Measurements from ENCODE around the gene WDR77. TPM values are rescaled to one million over a fixed set of nuclear protein-coding genes. Genes with fewer than 3 reads are reported as not detected.

The WDR77 gene
- total and polyA plus RNA-seq, 2 of the 13 experiments (the other 11 are each of a cell fraction or from before 2014, with no cell fraction given) = 90.6 to 108 TPM

- no peak for TF ChIP-seq ZMYM2 (CRISPR knock-in tag; IDR thresholded peaks at IDR 0.05)
- TF ChIP-seq ZNF607 (CRISPR knock-in tag; IDR thresholded peaks at IDR 0.05; ENCODE audit: borderline replicate concordance) = no peak
- TF ChIP-seq XRCC5 (optimal IDR thresholded peaks at IDR 0.05; ENCODE audit: low read length) = no peak
- TF ChIP-seq ZNF296 (CRISPR knock-in tag; conservative IDR thresholded peaks at IDR 0.05) = no peak
- TF ChIP-seq GLMP (CRISPR knock-in tag; IDR thresholded peaks at IDR 0.05; ENCODE audit: borderline replicate concordance) = no peak
- TF ChIP-seq TBX3 (IDR thresholded peaks at IDR 0.05; ENCODE audit: borderline replicate concordance) = no peak
- TF ChIP-seq ZNF451 (CRISPR knock-in tag; IDR thresholded peaks at IDR 0.05) = no peak
- no peak for TF ChIP-seq ZNF597 (CRISPR knock-in tag; IDR thresholded peaks at IDR 0.05)
- no peak for TF ChIP-seq RORA (CRISPR knock-in tag; IDR thresholded peaks at IDR 0.05)
- TF ChIP-seq ZNF207 (IDR thresholded peaks at IDR 0.05; ENCODE audit: borderline replicate concordance) = no peak
These were observed 35.5 kb upstream of the WDR77 start (continued) for GRCh38 chr1:111484391-111485026.

GRCh38 chr1:111483876-111484275 is 34.8 kb upstream of the WDR77 start:
- POLR2A ChIA-PET = no interaction called here
- Histone ChIP-seq H3K27ac (ENCODE audit: extremely low read length, insufficient read depth, low read length) (no peak overlapping the region), H3K27me3 (ENCODE audit: control insufficient read depth in 1 of 2, insufficient read depth in 2 of 2, low read length in 2 of 2) (peaks cover 0 to 32% of the 10 kb centered on the region in 2 experiments; a peak in 3 of 5 replicates), H3K4me3 (replicated peaks in 1 of 3; ENCODE audit: insufficient read depth in 1 of 3, low read depth in 2 of 3, low read length in 3 of 3) (no peak overlapping the region), H3K79me2 (ENCODE audit: insufficient read depth, low read length) (no peaks in the 10 kb centered on the region), H3K36me3 (replicated peaks in 1 of 2; ENCODE audit: control insufficient read depth in 1 of 2, insufficient read depth in 2 of 2, low read length in 2 of 2) (no peaks in the 10 kb centered on the region), H2AFZ (ENCODE audit: low read length) (no peak overlapping the region), H4K20me1 (ENCODE audit: insufficient read depth, low read length) (no peaks in the 10 kb centered on the region), H3K4me2 (ENCODE audit: low read depth, low read length) (no peak overlapping the region), H3K9me3 (ENCODE audit: low read length) (no peaks in the 10 kb centered on the region), H3K9ac (ENCODE audit: insufficient read depth, low read depth, low read length) (no peak overlapping the region), H3K4me1 (ENCODE audit: insufficient read depth, low read length) (peaks cover 9% of the 10 kb centered on the region; the same call in 1 of the 2 replicates)
- no peak for FAIRE-seq
- CTCF ChIA-PET (ENCODE audit: low intra/inter-chr PET ratio, low total read pairs) = no interaction called here
- no peak for TF ChIP-seq ZNF746 (CRISPR knock-in tag; IDR thresholded peaks at IDR 0.05)
- TF ChIP-seq RFX1 (IDR thresholded peaks at IDR 0.05) = no peak
- no peak for TF ChIP-seq ZNF597 (CRISPR knock-in tag; IDR thresholded peaks at IDR 0.05)
- TF ChIP-seq BCLAF1 (IDR thresholded peaks at IDR 0.05) = no peak
- no peak for TF ChIP-seq TEF (CRISPR knock-in tag; IDR thresholded peaks at IDR 0.05)
- intact Hi-C loops (cut with micrococcal nuclease; ENCODE audit: unreplicated experiment) (no loop called here), in situ Hi-C loops (cut with HindIII; ENCODE audit: extremely low pct_ligation_motif_present, low pct_unique_long_range_greater_than_20kb) (loop anchor here (5.0 kb wide), 1 partner anchor 283 kb away; no protein-coding TSS in a partner anchor)
- ATAC-seq = no peak
- BruUV-seq (replicated peaks) = no TSS peak
- WGBS (ENCODE audit: low lambda C conversion rate) = 10% methylated on average over 2 of the region's 2 CpGs
- DNase-seq (ENCODE audit: low spot score) = no peak

Data from HepG2 (cell line).